HepG2 (cell line): ENCODE results near the gene KANK4. TPM values are rescaled to one million over a fixed set of nuclear protein-coding genes. Genes with fewer than 3 reads are reported as not detected.

Experiments
- ATAC-seq: fragments of 200-7000 bp; cut with Tn5 transposase; 3 replicates; pipeline ENCODE4 v1.9.1; 2020; ENCODE audit warnings: mild to moderate bottlenecking, moderate library complexity
- BruUV-seq: library from RNA; stranded (reverse); fragments of 400-500 nt; replicated peaks from 2 replicates; lab custom pipeline; 2021; lab: Mats Ljungman, UMichigan
- CTCF ChIA-PET: fragments of 300-600 bp; formaldehyde crosslinking; extraction: SDS; loops from one replicate; lab custom pipeline; 2021; ENCODE audit warnings: low total read pairs, inconsistent platforms, low intra/inter-chr PET ratio; lab: Yijun Ruan, JAX
- POLR2A ChIA-PET: fragments of 350-600 bp; sonication (Branson Sonifier 250); formaldehyde crosslinking; loops from one replicate; lab custom pipeline; 2020; ENCODE audit warnings: antibody characterized with exemption, inconsistent platforms; lab: Yijun Ruan, JAX
- DNase-seq: peaks from one replicate; pipeline ENCODE4 v3.0.0-alpha.2; 2015; ENCODE audit warnings: low spot score
- FAIRE-seq: peaks from 3 replicates; lab custom pipeline; 2011; peaks lifted over from hg19 to GRCh38; lab: Jason Lieb, UNC
- H2AFZ ChIP-seq: one replicate; pipeline ENCODE4 v1.6.1; 2011; ENCODE audit warnings: low read length, inconsistent platforms
- H3K27ac ChIP-seq: fragments of 300-600 bp; 3 replicates; pipeline ENCODE4 v1.8.0; 2011; ENCODE audit warnings: mixed run types, mild to moderate bottlenecking, mixed read lengths, low read length, inconsistent platforms; ENCODE audit not compliant: insufficient read depth; ENCODE audit errors: extremely low read length
- H3K27me3 ChIP-seq, 2 experiments: fragments of 200-600 bp in 1 of 2; 2 replicates in 1 of 2; 3 replicates in 1 of 2; pipeline versions ENCODE4 v1.6.0 to v1.8.0; 2011; ENCODE audit warnings: low read length in 2 of 2, mild to moderate bottlenecking in 2 of 2, moderate library complexity in 2 of 2, inconsistent platforms in 1 of 2; ENCODE audit not compliant: insufficient read depth in 2 of 2, control insufficient read depth in 1 of 2
- H3K36me3 ChIP-seq, 2 experiments: fragments of 200-600 bp in 1 of 2; replicated peaks in 1 of 2; 2 replicates in 1 of 2; 3 replicates in 1 of 2; pipeline versions ENCODE4 v1.5.1 to v1.8.0; 2011; ENCODE audit warnings: low read length in 2 of 2, inconsistent platforms in 1 of 2; ENCODE audit not compliant: insufficient read depth in 2 of 2, control insufficient read depth in 1 of 2
- H3K4me1 ChIP-seq: 2 replicates; pipeline ENCODE4 v1.5.1; 2012; ENCODE audit warnings: low read length, inconsistent platforms; ENCODE audit not compliant: insufficient read depth
- H3K4me2 ChIP-seq: 2 replicates; pipeline ENCODE4 v1.6.0; 2011; ENCODE audit warnings: low read depth, low read length, inconsistent platforms
- H3K4me3 ChIP-seq, 3 experiments: fragments of 200-600 bp in 1 of 3; sonication (generic), shearing (Covaris generic) in 1 of 3; replicated peaks in 1 of 3; 2 replicates each; pipeline ENCODE4 v1.5.1; 2011 to 2016; ENCODE audit warnings: low read length in 3 of 3, inconsistent platforms in 2 of 3, low read depth in 2 of 3, mild to moderate bottlenecking in 2 of 3, control low read depth in 1 of 3, mixed read lengths in 1 of 3; ENCODE audit not compliant: insufficient read depth in 1 of 3
- H3K79me2 ChIP-seq: one replicate; pipeline ENCODE4 v1.6.1; 2011; ENCODE audit warnings: low read length, inconsistent platforms; ENCODE audit not compliant: insufficient read depth
- H3K9ac ChIP-seq: 2 replicates; pipeline ENCODE4 v1.6.0; 2011; ENCODE audit warnings: mild to moderate bottlenecking, low read depth, low read length, inconsistent platforms; ENCODE audit not compliant: insufficient read depth
- H3K9me3 ChIP-seq: 2 replicates; pipeline ENCODE4 v1.5.1; 2012; ENCODE audit warnings: mild to moderate bottlenecking, low read length
- H4K20me1 ChIP-seq: 2 replicates; pipeline ENCODE4 v1.6.0; 2011; ENCODE audit warnings: inconsistent platforms, mild to moderate bottlenecking, low read length, moderate library complexity; ENCODE audit not compliant: insufficient read depth
- FOSL2 ChIP-seq: sonication (generic); formaldehyde crosslinking; IDR thresholded peaks from 2 replicates; pipeline ENCODE4 v1.4.0; 2020; ENCODE audit warnings: missing genetic modification reagents
- KLF15 ChIP-seq: sonication (generic); formaldehyde crosslinking; IDR thresholded peaks from 2 replicates; pipeline ENCODE4 v1.8.1; 2023; ENCODE audit warnings: borderline replicate concordance, mild to moderate bottlenecking, inconsistent platforms, missing genetic modification reagents, mixed read lengths
- KMT2B ChIP-seq: IDR thresholded peaks from 2 replicates; pipeline ENCODE4 v1.6.1; 2016; ENCODE audit warnings: missing genetic modification reagents, missing compliant biosample characterization
- MEIS2 ChIP-seq: sonication (generic); formaldehyde crosslinking; IDR thresholded peaks from 2 replicates; pipeline ENCODE4 v1.9.0; 2021; ENCODE audit warnings: mild to moderate bottlenecking, missing genetic modification reagents
- NCOA5 ChIP-seq: sonication (generic); formaldehyde crosslinking; IDR thresholded peaks from 2 replicates; pipeline ENCODE4 v1.4.0; 2020; ENCODE audit warnings: missing genetic modification reagents
- ZEB1 ChIP-seq: IDR thresholded peaks from 2 replicates; pipeline ENCODE4 v1.6.1; 2012; ENCODE audit warnings: mild to moderate bottlenecking, low read depth, inconsistent platforms; ENCODE audit not compliant: insufficient replicate concordance
- ZFP37 ChIP-seq: sonication (generic); formaldehyde crosslinking; IDR thresholded peaks from 2 replicates; pipeline ENCODE4 v1.4.0; 2020; ENCODE audit warnings: missing genetic modification reagents, borderline replicate concordance
- ZNF12 ChIP-seq: sonication (generic); formaldehyde crosslinking; IDR thresholded peaks from 2 replicates; pipeline ENCODE4 v1.5.0; 2020; ENCODE audit warnings: missing genetic modification reagents
- ZNF253 ChIP-seq: sonication (generic); formaldehyde crosslinking; IDR thresholded peaks from 2 replicates; pipeline ENCODE4 v1.8.0; 2022; ENCODE audit warnings: mild to moderate bottlenecking, missing genetic modification reagents, borderline replicate concordance
- ZNF564 ChIP-seq: sonication (generic); formaldehyde crosslinking; IDR thresholded peaks from 2 replicates; pipeline ENCODE4 v1.8.1; 2023; ENCODE audit warnings: mild to moderate bottlenecking, missing genetic modification reagents
- ZSCAN30 ChIP-seq: sonication (generic); formaldehyde crosslinking; IDR thresholded peaks from 2 replicates; pipeline ENCODE4 v1.5.0; 2020; ENCODE audit warnings: mild to moderate bottlenecking, missing genetic modification reagents
- WGBS: methylation state at CpG from one replicate; pipeline ENCODE4 v1.1.6; 2017; ENCODE audit warnings: low lambda C conversion rate; 5-methylcytosine and 5-hydroxymethylcytosine counted together
- in situ Hi-C: cut with HindIII; loops from 2 replicates; pipeline ENCODE4 v1.10.0; 2017; ENCODE audit warnings: low pct_unique_long_range_greater_than_20kb; ENCODE audit not compliant: extremely low pct_ligation_motif_present
- intact Hi-C: fragments of 100-400 bp; cut with micrococcal nuclease; formaldehyde crosslinking; loops from one replicate; pipeline ENCODE4 v1.10.0; 2022; ENCODE audit not compliant: unreplicated experiment
- polyA plus RNA-seq, 8 experiments: library from polyadenylated mRNA; depleted of rRNA in 3 of 8; stranded (reverse) in 7 of 8; unstranded in 1 of 8; fragments of >200 nt; fragmentation: Illumina TruSeq in 4 of 8; extraction: Trizol in 4 of 8; gene quantifications; 2 replicates each; pipeline versions ENCODE4 v1.2.1 to v1.2.3, GENCODE V29; 2011 to 2016; ENCODE audit warnings: low read depth in 4 of 8, missing spikeins in 1 of 8, mixed read lengths in 1 of 8; ENCODE audit not compliant: insufficient read depth in 1 of 8
- total RNA-seq, 5 experiments: library from RNA; depleted of rRNA; stranded (reverse); fragments of >200 nt; fragmentation: Illumina TruSeq; extraction: Trizol; gene quantifications; 2 replicates each; pipeline ENCODE4 v1.2.3, GENCODE V29; 2016; ENCODE audit warnings: low read depth in 1 of 5
- TF ChIP-seq, protein P1 (sequence below): sonication (generic); formaldehyde crosslinking; IDR thresholded peaks from 2 replicates; pipeline ENCODE4 v1.5.0; 2020; ENCODE audit warnings: mild to moderate bottlenecking, missing genetic modification reagents

Gene KANK4
- total and polyA plus RNA-seq, 2 of the 13 experiments (the other 11 are each of a cell fraction or from before 2014, with no cell fraction given): 16.1 to 25.7 TPM

DNA sequence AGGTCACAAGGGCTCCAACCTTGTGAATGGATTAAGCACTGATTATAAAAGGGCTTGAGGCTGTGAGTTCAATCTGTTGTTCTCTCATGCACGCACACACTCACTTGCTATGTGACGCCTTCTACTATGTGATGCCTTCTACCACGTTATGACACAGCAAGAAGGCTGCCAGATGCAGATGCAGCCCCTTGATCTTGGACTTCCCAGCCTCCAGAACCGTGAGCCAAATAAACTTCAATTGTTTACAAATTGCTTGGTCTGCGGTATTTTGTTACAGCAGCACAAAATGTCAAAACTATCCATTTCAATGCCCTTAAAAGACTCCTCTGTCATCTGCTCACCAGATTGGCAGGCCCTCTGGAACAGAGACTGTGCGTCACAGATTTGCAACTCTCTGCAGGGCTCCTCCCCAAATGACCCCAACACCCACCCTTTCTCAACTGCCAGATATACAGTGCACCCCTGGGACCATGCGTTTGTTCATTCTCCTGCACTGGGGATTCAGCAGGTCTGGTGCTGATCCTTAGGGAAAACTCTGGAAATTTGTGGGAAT is 47.8 kb upstream of the KANK4 start:
- in situ Hi-C loops: no loop called here

More for the DNA sequence above, 47.8 kb upstream of the KANK4 start:
- ChIA-PET POLR2A (no interaction called here), CTCF (no interaction called here)
- Histone ChIP-seq H3K27ac (no peak overlapping the region), H2AFZ (no peak overlapping the region), H3K36me3 (no peaks in the 10 kb centered on the region), H3K9me3 (peaks cover 6% of the 10 kb centered on the region; the same call in 1 of the 2 replicates), H3K4me2 (no peak overlapping the region), H3K79me2 (no peaks in the 10 kb centered on the region), H3K9ac (no peak overlapping the region), H4K20me1 (no peaks in the 10 kb centered on the region), H3K4me1 (peaks cover 26% of the 10 kb centered on the region), H3K4me3 (no peak overlapping the region), H3K27me3 (no peaks in the 10 kb centered on the region)
- no peak for ATAC-seq
- BruUV-seq: no TSS peak
- no peak for DNase-seq
- no peak for FAIRE-seq
- 0 out of 2 replicates have a peak, but pooled peaks have one; percentile 28 for TF ChIP-seq ZNF12 (CRISPR knock-in tag)
- TF ChIP-seq, protein P1, sequence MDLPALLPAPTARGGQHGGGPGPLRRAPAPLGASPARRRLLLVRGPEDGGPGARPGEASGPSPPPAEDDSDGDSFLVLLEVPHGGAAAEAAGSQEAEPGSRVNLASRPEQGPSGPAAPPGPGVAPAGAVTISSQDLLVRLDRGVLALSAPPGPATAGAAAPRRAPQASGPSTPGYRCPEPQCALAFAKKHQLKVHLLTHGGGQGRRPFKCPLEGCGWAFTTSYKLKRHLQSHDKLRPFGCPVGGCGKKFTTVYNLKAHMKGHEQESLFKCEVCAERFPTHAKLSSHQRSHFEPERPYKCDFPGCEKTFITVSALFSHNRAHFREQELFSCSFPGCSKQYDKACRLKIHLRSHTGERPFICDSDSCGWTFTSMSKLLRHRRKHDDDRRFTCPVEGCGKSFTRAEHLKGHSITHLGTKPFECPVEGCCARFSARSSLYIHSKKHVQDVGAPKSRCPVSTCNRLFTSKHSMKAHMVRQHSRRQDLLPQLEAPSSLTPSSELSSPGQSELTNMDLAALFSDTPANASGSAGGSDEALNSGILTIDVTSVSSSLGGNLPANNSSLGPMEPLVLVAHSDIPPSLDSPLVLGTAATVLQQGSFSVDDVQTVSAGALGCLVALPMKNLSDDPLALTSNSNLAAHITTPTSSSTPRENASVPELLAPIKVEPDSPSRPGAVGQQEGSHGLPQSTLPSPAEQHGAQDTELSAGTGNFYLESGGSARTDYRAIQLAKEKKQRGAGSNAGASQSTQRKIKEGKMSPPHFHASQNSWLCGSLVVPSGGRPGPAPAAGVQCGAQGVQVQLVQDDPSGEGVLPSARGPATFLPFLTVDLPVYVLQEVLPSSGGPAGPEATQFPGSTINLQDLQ (CRISPR knock-in tag): no peak
- no peak for TF ChIP-seq FOSL2 (CRISPR knock-in tag)
- no peak for TF ChIP-seq KLF15 (CRISPR knock-in tag)
- no peak for TF ChIP-seq KMT2B (CRISPR knock-in tag)
- TF ChIP-seq ZSCAN30 (CRISPR knock-in tag): no peak
- TF ChIP-seq ZNF564 (CRISPR knock-in tag): peak; percentile 98
- TF ChIP-seq ZEB1: no peak
- no peak for TF ChIP-seq NCOA5 (CRISPR knock-in tag)
- TF ChIP-seq ZNF253 (CRISPR knock-in tag): no peak
- TF ChIP-seq ZFP37 (CRISPR knock-in tag): no peak
- TF ChIP-seq MEIS2 (CRISPR knock-in tag): no peak
- intact Hi-C loops: no loop called here
- WGBS: 44% methylated on average over 7 of the region's 7 CpGs
